ENCODE measurements around the gene FSTL4. TPM values are rescaled to one million over a fixed set of nuclear protein-coding genes. Genes with fewer than 3 reads are reported as not detected.

Gene FSTL4
- total and polyA plus RNA-seq, 2 of the 13 experiments (the other 11 are each of a cell fraction or from before 2014, with no cell fraction given), result 2.1 to 3.0 TPM

GRCh38 chr5:133203317-133204305, 408.7 kb downstream of the FSTL4 start:
- ChIA-PET CTCF (ENCODE audit: low intra/inter-chr PET ratio, low total read pairs) (no interaction called here), POLR2A (no interaction called here)
- H3K36me3 ChIP-seq (replicated peaks in 1 of 2; ENCODE audit: control insufficient read depth in 1 of 2, insufficient read depth in 2 of 2, low read length in 2 of 2), result no peaks in the 10 kb centered on the region; a peak in 1 of 5 replicates
- no peaks in the 10 kb centered on the region for H3K4me1 ChIP-seq (ENCODE audit: insufficient read depth, low read length)
- intact Hi-C loops (cut with micrococcal nuclease; ENCODE audit: unreplicated experiment) (no loop called here), in situ Hi-C loops (cut with HindIII; ENCODE audit: extremely low pct_ligation_motif_present, low pct_unique_long_range_greater_than_20kb) (no loop called here)
- H3K4me2 ChIP-seq (ENCODE audit: low read depth, low read length), result no peak overlapping the region
- no TSS peak for BruUV-seq (replicated peaks)
- no peaks in the 10 kb centered on the region for H3K9me3 ChIP-seq (ENCODE audit: low read length)
- H3K79me2 ChIP-seq (ENCODE audit: insufficient read depth, low read length), result no peaks in the 10 kb centered on the region
- no peak for FAIRE-seq
- no peak for ATAC-seq
- H3K4me3 ChIP-seq (replicated peaks in 1 of 3; ENCODE audit: insufficient read depth in 1 of 3, low read depth in 2 of 3, low read length in 3 of 3), result no peak overlapping the region
- no peaks in the 10 kb centered on the region for H4K20me1 ChIP-seq (ENCODE audit: insufficient read depth, low read length)
- 87% methylated on average over 8 of the region's 9 CpGs for WGBS (ENCODE audit: low lambda C conversion rate)
- no peaks in the 10 kb centered on the region for H3K27me3 ChIP-seq (ENCODE audit: control insufficient read depth in 1 of 2, insufficient read depth in 2 of 2, low read length in 2 of 2)
- H3K27ac ChIP-seq (ENCODE audit: extremely low read length, insufficient read depth, low read length), result no peak overlapping the region
- no peak overlapping the region for H2AFZ ChIP-seq (ENCODE audit: low read length)
- no peak for DNase-seq (ENCODE audit: low spot score)
- H3K9ac ChIP-seq (ENCODE audit: insufficient read depth, low read depth, low read length), result no peak overlapping the region
- no peak for TF ChIP-seq SUZ12 (IDR thresholded peaks at IDR 0.05; ENCODE audit: low read depth, low read length)
- no peak for TF ChIP-seq ZNF33B (CRISPR knock-in tag; IDR thresholded peaks at IDR 0.05)
- no peak for TF ChIP-seq ZNF432 (CRISPR knock-in tag; IDR thresholded peaks at IDR 0.05; ENCODE audit: borderline replicate concordance)
- no peak for TF ChIP-seq KMT2B (CRISPR knock-in tag; IDR thresholded peaks at IDR 0.05)
- TF ChIP-seq ZNF703 (CRISPR knock-in tag; IDR thresholded peaks at IDR 0.05; ENCODE audit: borderline replicate concordance), result no peak
- TF ChIP-seq SKIL (CRISPR knock-in tag; IDR thresholded peaks at IDR 0.05; ENCODE audit: borderline replicate concordance), result no peak
- TF ChIP-seq ZNF704 (CRISPR knock-in tag; IDR thresholded peaks at IDR 0.05; ENCODE audit: borderline replicate concordance), result no peak
- TF ChIP-seq ZNF281 (CRISPR knock-in tag; IDR thresholded peaks at IDR 0.05; ENCODE audit: borderline replicate concordance), result no peak
- TF ChIP-seq ZBTB21 (CRISPR knock-in tag; IDR thresholded peaks at IDR 0.05), result no peak
- TF ChIP-seq ZNF331 (CRISPR knock-in tag; IDR thresholded peaks at IDR 0.05), result no peak
- no peak for TF ChIP-seq ZNF274 (CRISPR knock-in tag; IDR thresholded peaks at IDR 0.05)
- TF ChIP-seq TIGD3 (CRISPR knock-in tag; IDR thresholded peaks at IDR 0.05; ENCODE audit: borderline replicate concordance), result no peak
- no peak for TF ChIP-seq TCF12 (IDR thresholded peaks at IDR 0.05)
- TF ChIP-seq TCF12 (CRISPR knock-in tag; IDR thresholded peaks at IDR 0.05), result no peak
- TF ChIP-seq CENPBD1 (CRISPR knock-in tag; IDR thresholded peaks at IDR 0.05; ENCODE audit: borderline replicate concordance, low read depth), result no peak
- no peak for TF ChIP-seq ARNT (IDR thresholded peaks at IDR 0.05)

Data from HepG2 (cell line).